HepG2 (cell line): ENCODE results near the gene YPEL3. TPM values are rescaled to one million over a fixed set of nuclear protein-coding genes. Genes with fewer than 3 reads are reported as not detected.
A peak's percentile ranks its signal among the peaks of the same experiment; 100 is the strongest.

ENCODE experiments used
- AKNA ChIP-seq: sonication (generic); formaldehyde crosslinking; IDR thresholded peaks from 2 replicates; pipeline ENCODE4 v1.4.0; 2020; ENCODE audit warnings: missing genetic modification reagents, borderline replicate concordance
- HMGXB4 ChIP-seq, 2 experiments: sonication (generic) in 1 of 2; formaldehyde crosslinking in 1 of 2; IDR thresholded peaks; 2 replicates each; pipeline versions ENCODE4 v1.4.0 to v1.6.1; 2018 to 2020; ENCODE audit warnings: missing genetic modification reagents in 2 of 2, borderline replicate concordance in 1 of 2, low read depth in 1 of 2, mild to moderate bottlenecking in 1 of 2, missing biosample characterization in 1 of 2
- HNRNPL ChIP-seq: fragments of 200-400 bp; formaldehyde crosslinking; IDR thresholded peaks from 2 replicates; pipeline ENCODE4 v1.6.1; 2017; ENCODE audit warnings: mild to moderate bottlenecking, low read depth, low read length
- LCORL ChIP-seq, 2 experiments: fragments of 450-650 bp in 1 of 2; sonication (generic) in 1 of 2; formaldehyde crosslinking in 1 of 2; IDR thresholded peaks; 2 replicates each; pipeline versions ENCODE4 v1.5.0 to v1.6.1; 2017 to 2020; ENCODE audit warnings: antibody characterized with exemption in 1 of 2, missing genetic modification reagents in 1 of 2
- RBM22 ChIP-seq: fragments of 200-400 bp; formaldehyde crosslinking; optimal IDR thresholded peaks from 2 replicates; pipeline ENCODE3; 2017; ENCODE audit warnings: mild to moderate bottlenecking, low read length, moderate library complexity
- TFAP4 ChIP-seq: sonication (generic); IDR thresholded peaks from 2 replicates; pipeline ENCODE4 v1.6.1; 2016; ENCODE audit warnings: low read depth, borderline replicate concordance
- THAP11 ChIP-seq: IDR thresholded peaks from 2 replicates; pipeline ENCODE4 v1.6.1; 2016; ENCODE audit warnings: missing biosample characterization, missing genetic modification reagents
- ZBTB7A ChIP-seq: sonication (generic); formaldehyde crosslinking; IDR thresholded peaks from 2 replicates; pipeline ENCODE4 v1.8.0; 2022; ENCODE audit warnings: mild to moderate bottlenecking, missing genetic modification reagents
- ZFP82 ChIP-seq: sonication (generic); formaldehyde crosslinking; IDR thresholded peaks from 2 replicates; pipeline ENCODE4 v1.5.1; 2020; ENCODE audit warnings: mild to moderate bottlenecking, missing genetic modification reagents, borderline replicate concordance
- ZHX2 ChIP-seq, 2 experiments: sonication (generic) in 1 of 2; formaldehyde crosslinking in 1 of 2; IDR thresholded peaks; 2 replicates each; pipeline versions ENCODE4 v1.6.1 to v1.9.0; 2014 to 2022; ENCODE audit warnings: antibody characterized with exemption in 1 of 2, borderline replicate concordance in 1 of 2, inconsistent platforms in 1 of 2, low read depth in 1 of 2, missing genetic modification reagents in 1 of 2
- ZNF720 ChIP-seq: sonication (generic); formaldehyde crosslinking; IDR thresholded peaks from 2 replicates; pipeline ENCODE4 v1.4.0; 2020; ENCODE audit warnings: missing genetic modification reagents
- ZNF749 ChIP-seq: sonication (generic); formaldehyde crosslinking; IDR thresholded peaks from 2 replicates; pipeline ENCODE4 v1.8.0; 2022; ENCODE audit warnings: mild to moderate bottlenecking, missing genetic modification reagents, moderate library complexity, borderline replicate concordance
- polyA plus RNA-seq, 8 experiments: library from polyadenylated mRNA; depleted of rRNA in 3 of 8; stranded (reverse) in 7 of 8; unstranded in 1 of 8; fragments of >200 nt; fragmentation: Illumina TruSeq in 4 of 8; extraction: Trizol in 4 of 8; gene quantifications; 2 replicates each; pipeline versions ENCODE4 v1.2.1 to v1.2.3, GENCODE V29; 2011 to 2016; ENCODE audit warnings: low read depth in 4 of 8, missing spikeins in 1 of 8, mixed read lengths in 1 of 8; ENCODE audit not compliant: insufficient read depth in 1 of 8
- total RNA-seq, 5 experiments: library from RNA; depleted of rRNA; stranded (reverse); fragments of >200 nt; fragmentation: Illumina TruSeq; extraction: Trizol; gene quantifications; 2 replicates each; pipeline ENCODE4 v1.2.3, GENCODE V29; 2016; ENCODE audit warnings: low read depth in 1 of 5

YPEL3 gene
- total and polyA plus RNA-seq, 2 of the 13 experiments (the other 11 are each of a cell fraction or from before 2014, with no cell fraction given) = 5.4 to 47.0 TPM

- TF ChIP-seq AKNA (CRISPR knock-in tag) = no peak; the same call in 1 of the 2 replicates
- no peak for TF ChIP-seq ZNF749 (CRISPR knock-in tag)
- peak; percentile 92 for TF ChIP-seq HNRNPL
- TF ChIP-seq TFAP4 = 0 out of 2 replicates have a peak, but pooled peaks have one; percentile 30
- peak; percentile 89; the same call in 1 of the 2 replicates for TF ChIP-seq ZFP82 (CRISPR knock-in tag)
- peak; percentile 51; the same call in 1 of the 2 replicates for TF ChIP-seq THAP11 (CRISPR knock-in tag)
- no peak for TF ChIP-seq RBM22
- peak; percentile 73; the same call in 1 of the 2 replicates for TF ChIP-seq ZBTB7A (CRISPR knock-in tag)
- no peak; the same call in 1 of the 2 replicates for TF ChIP-seq ZHX2 (IDR thresholded peaks at IDR 0.05; ENCODE audit: low read depth)
- TF ChIP-seq ZHX2 (CRISPR knock-in tag; IDR thresholded peaks at IDR 0.05; ENCODE audit: borderline replicate concordance) = no peak
- no peak; the same call in none of the 2 replicates for TF ChIP-seq ZNF720
- no peak for TF ChIP-seq LCORL (IDR thresholded peaks at IDR 0.05)
- TF ChIP-seq LCORL (CRISPR knock-in tag; IDR thresholded peaks at IDR 0.05) = peak; percentile 79
- TF ChIP-seq HMGXB4 (CRISPR knock-in tag; IDR thresholded peaks at IDR 0.05; ENCODE audit: borderline replicate concordance in 1 of 2, low read depth in 1 of 2) = peak; percentile 90 to 96
Observed at GRCh38 chr16:30063893-30064728, 31.9 kb downstream of the YPEL3 start (continued).
